H9 (cell line): ENCODE data around the gene RUNX1. TPM values are rescaled to one million over a fixed set of nuclear protein-coding genes. Genes with fewer than 3 reads are reported as not detected.

Experiments used
- DNase-seq: peaks from one replicate; pipeline ENCODE4 v3.0.0-alpha.2; 2017
- H2AFZ ChIP-seq: one replicate; pipeline ENCODE4 v1.6.1; 2013; ENCODE audit warnings: mild to moderate bottlenecking, low read length, control low read depth, moderate library complexity
- H2AK5ac ChIP-seq: 2 replicates; pipeline ENCODE4 v1.6.1; 2013; ENCODE audit warnings: low read length, control low read depth, mixed read lengths; ENCODE audit not compliant: insufficient read length
- H2BK120ac ChIP-seq: one replicate; pipeline ENCODE4 v1.6.1; 2013; ENCODE audit warnings: low read depth, mild to moderate bottlenecking, low read length, control low read depth, inconsistent platforms; ENCODE audit not compliant: poor library complexity, severe bottlenecking
- H2BK12ac ChIP-seq: 2 replicates; pipeline ENCODE4 v1.6.1; 2013; ENCODE audit warnings: low read length, control low read depth, mixed read lengths, low read depth; ENCODE audit not compliant: insufficient read length
- H2BK15ac ChIP-seq: 2 replicates; pipeline ENCODE4 v1.6.1; 2013; ENCODE audit warnings: low read depth, low read length, control low read depth
- H2BK20ac ChIP-seq: one replicate; pipeline ENCODE4 v1.6.1; 2013; ENCODE audit warnings: low read depth, mild to moderate bottlenecking, low read length, control low read depth, inconsistent platforms; ENCODE audit not compliant: poor library complexity, severe bottlenecking
- H2BK5ac ChIP-seq: 2 replicates; pipeline ENCODE4 v1.6.1; 2013; ENCODE audit warnings: low read length, control low read depth, mixed read lengths; ENCODE audit not compliant: insufficient read length
- H3K14ac ChIP-seq: 2 replicates; pipeline ENCODE4 v1.6.1; 2013; ENCODE audit warnings: low read length, control low read depth; ENCODE audit not compliant: insufficient read depth
- H3K18ac ChIP-seq: 2 replicates; pipeline ENCODE4 v1.6.1; 2013; ENCODE audit warnings: low read depth, mild to moderate bottlenecking, mixed read lengths, low read length, control low read depth; ENCODE audit not compliant: insufficient read length
- H3K23ac ChIP-seq: 2 replicates; pipeline ENCODE4 v1.6.1; 2013; ENCODE audit warnings: low read length, control low read depth, mixed read lengths, low read depth; ENCODE audit not compliant: insufficient read length
- H3K23me2 ChIP-seq: 2 replicates; pipeline ENCODE4 v1.6.1; 2013; ENCODE audit warnings: low read depth, mild to moderate bottlenecking, mixed read lengths, low read length, control low read depth; ENCODE audit not compliant: insufficient read length, poor library complexity, severe bottlenecking
- H3K27ac ChIP-seq: 2 replicates; pipeline ENCODE4 v1.5.1; 2013; ENCODE audit warnings: low read length, control low read depth, mixed read lengths, low read depth; ENCODE audit not compliant: insufficient read length
- H3K27me3 ChIP-seq: 2 replicates; pipeline ENCODE4 v1.6.1; 2013; ENCODE audit warnings: low read length, control low read depth, inconsistent platforms; ENCODE audit not compliant: insufficient read depth
- H3K4ac ChIP-seq: 2 replicates; pipeline ENCODE4 v1.6.1; 2013; ENCODE audit warnings: low read depth, mild to moderate bottlenecking, control low read depth, inconsistent platforms, low read length, moderate library complexity
- H3K4me1 ChIP-seq: 2 replicates; pipeline ENCODE4 v1.6.1; 2013; ENCODE audit warnings: low read length, control low read depth, inconsistent platforms; ENCODE audit not compliant: insufficient read depth
- H3K4me2 ChIP-seq: 2 replicates; pipeline ENCODE4 v1.6.1; 2013; ENCODE audit warnings: low read length, control low read depth, mixed read lengths; ENCODE audit not compliant: insufficient read length, insufficient read depth
- H3K56ac ChIP-seq: 2 replicates; pipeline ENCODE4 v1.6.1; 2013; ENCODE audit warnings: low read depth, mild to moderate bottlenecking, mixed read lengths, low read length, control low read depth; ENCODE audit not compliant: insufficient read length
- H3K79me1 ChIP-seq: 2 replicates; pipeline ENCODE4 v1.6.1; 2013; ENCODE audit warnings: low read depth, mild to moderate bottlenecking, moderate library complexity, low read length, control low read depth, inconsistent platforms; ENCODE audit not compliant: insufficient read depth, poor library complexity, severe bottlenecking
- H3K79me2 ChIP-seq: 2 replicates; pipeline ENCODE4 v1.6.1; 2013; ENCODE audit warnings: low read length, control low read depth, inconsistent platforms; ENCODE audit not compliant: insufficient read depth
- H3K9ac ChIP-seq: 2 replicates; pipeline ENCODE4 v1.6.1; 2013; ENCODE audit warnings: low read length, control low read depth, mixed read lengths; ENCODE audit not compliant: insufficient read length; ENCODE audit errors: extremely low read depth
- H3K9me3 ChIP-seq: one replicate; pipeline ENCODE4 v1.6.1; 2013; ENCODE audit warnings: low read depth, low read length, inconsistent platforms; ENCODE audit not compliant: control insufficient read depth
- H3T11ph ChIP-seq: one replicate; pipeline ENCODE4 v1.6.1; 2013; ENCODE audit warnings: mild to moderate bottlenecking, low read length, control low read depth, inconsistent platforms
- H4K20me1 ChIP-seq: one replicate; pipeline ENCODE4 v1.6.1; 2013; ENCODE audit not compliant: control insufficient read depth, insufficient read length, insufficient read depth
- H4K5ac ChIP-seq: 2 replicates; pipeline ENCODE4 v1.6.1; 2013; ENCODE audit warnings: low read depth, mild to moderate bottlenecking, mixed read lengths, low read length, control low read depth; ENCODE audit not compliant: insufficient read length
- H4K8ac ChIP-seq: replicated peaks from 2 replicates; pipeline ENCODE4 v1.6.1; 2013; ENCODE audit warnings: low read length, control low read depth, mixed read lengths, low read depth; ENCODE audit not compliant: insufficient read length
- H4K91ac ChIP-seq: 2 replicates; pipeline ENCODE4 v1.6.1; 2013; ENCODE audit warnings: low read depth, mild to moderate bottlenecking, moderate library complexity, mixed read lengths, low read length, control low read depth; ENCODE audit not compliant: insufficient read length
- H3K27ac Mint-ChIP-seq, 3 experiments: 2 replicates in 2 of 3; 3 replicates in 1 of 3; pipeline ENCODE4 v1.8.0; 2020 to 2021; ENCODE audit warnings: mixed read lengths in 3 of 3, mild to moderate bottlenecking in 1 of 3, moderate library complexity in 1 of 3
- H3K27me3 Mint-ChIP-seq: 2 replicates; pipeline ENCODE4 v1.8.0; 2021; ENCODE audit warnings: low read depth, mild to moderate bottlenecking, moderate library complexity, mixed read lengths
- H3K36me3 Mint-ChIP-seq, 3 experiments: 2 replicates in 2 of 3; 3 replicates in 1 of 3; pipeline ENCODE4 v1.8.0; 2020 to 2021; ENCODE audit warnings: low read depth in 3 of 3, mixed read lengths in 3 of 3; ENCODE audit not compliant: insufficient read depth in 1 of 3
- H3K4me1 Mint-ChIP-seq, 2 experiments: 2 replicates each; pipeline ENCODE4 v1.8.0; 2020; ENCODE audit warnings: mixed read lengths in 2 of 2
- H3K4me3 Mint-ChIP-seq, 2 experiments: 2 replicates in 1 of 2; 3 replicates in 1 of 2; pipeline ENCODE4 v1.8.0; 2020 to 2021; ENCODE audit warnings: mild to moderate bottlenecking in 2 of 2, mixed read lengths in 2 of 2, moderate library complexity in 1 of 2
- H3K9me3 Mint-ChIP-seq, 2 experiments: 2 replicates in 1 of 2; 3 replicates in 1 of 2; pipeline ENCODE4 v1.8.0; 2020; ENCODE audit warnings: mild to moderate bottlenecking in 2 of 2, mixed read lengths in 2 of 2, moderate library complexity in 1 of 2
- WGBS: extraction: QIAGEN DNeasy Blood & Tissue Kit; methylation state at CpG from one replicate; pipeline ENCODE4 v1.1.7; 2013; ENCODE audit warnings: missing lambda C conversion rate, low lambda C conversion rate, mixed read lengths; ENCODE audit not compliant: insufficient read length; ENCODE audit errors: extremely low coverage; 5-methylcytosine and 5-hydroxymethylcytosine counted together
- total RNA-seq: library from RNA; stranded (reverse); gene quantifications from 2 replicates; pipeline ENCODE4 v1.2.1, GENCODE V29; 2021
- TF ChIP-seq, protein P1 (sequence below): fragments of 200-600 bp; sonication (generic); conservative IDR thresholded peaks from 3 replicates; pipeline ENCODE4 v1.8.0; 2021; ENCODE audit warnings: antibody characterized with exemption, mild to moderate bottlenecking

Gene RUNX1
- total RNA-seq, 1 experiment from 2014 or later = 0.72 TPM

DNA sequence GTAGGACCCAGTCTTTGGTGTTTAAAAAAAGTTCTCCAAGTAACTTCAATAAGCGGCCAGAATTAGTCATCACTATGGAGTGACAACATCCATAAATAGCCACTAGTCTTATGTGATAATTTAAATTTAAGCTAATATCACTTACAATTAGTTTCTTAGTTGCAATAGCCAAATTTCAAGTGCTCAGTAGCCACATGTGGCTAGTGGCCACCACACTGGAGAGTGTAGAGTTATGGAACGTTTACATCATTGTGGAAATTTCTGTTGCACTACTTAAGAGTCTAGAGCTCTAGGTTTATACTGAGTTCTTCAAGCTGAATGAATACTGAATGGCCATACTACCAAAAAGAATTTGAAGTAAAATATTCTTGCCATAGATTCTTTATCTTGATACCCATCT, 121.1 kb downstream of the RUNX1 start:
- WGBS = no CpG with 5 or more reads among the region's 2 CpGs
- no peak overlapping the region for H2BK15ac ChIP-seq

More for the DNA sequence above, 121.1 kb downstream of the RUNX1 start:
- no peaks in the 10 kb centered on the region for H3K79me2 ChIP-seq
- no peak overlapping the region for H3K27ac ChIP-seq
- Mint-ChIP-seq H3K27ac (no peak overlapping the region), H3K36me3 (no peaks in the 10 kb centered on the region), H3K4me3 (no peak overlapping the region), H3K27me3 (peaks cover 5% of the 10 kb centered on the region), H3K4me1 (no peaks in the 10 kb centered on the region), H3K9me3 (no peaks in the 10 kb centered on the region)
- no peaks in the 10 kb centered on the region; the same call in 1 of the 2 replicates for H3K4me1 ChIP-seq
- no peaks in the 10 kb centered on the region for H4K20me1 ChIP-seq
- H3K23ac ChIP-seq = no peak overlapping the region
- TF ChIP-seq, protein P1, sequence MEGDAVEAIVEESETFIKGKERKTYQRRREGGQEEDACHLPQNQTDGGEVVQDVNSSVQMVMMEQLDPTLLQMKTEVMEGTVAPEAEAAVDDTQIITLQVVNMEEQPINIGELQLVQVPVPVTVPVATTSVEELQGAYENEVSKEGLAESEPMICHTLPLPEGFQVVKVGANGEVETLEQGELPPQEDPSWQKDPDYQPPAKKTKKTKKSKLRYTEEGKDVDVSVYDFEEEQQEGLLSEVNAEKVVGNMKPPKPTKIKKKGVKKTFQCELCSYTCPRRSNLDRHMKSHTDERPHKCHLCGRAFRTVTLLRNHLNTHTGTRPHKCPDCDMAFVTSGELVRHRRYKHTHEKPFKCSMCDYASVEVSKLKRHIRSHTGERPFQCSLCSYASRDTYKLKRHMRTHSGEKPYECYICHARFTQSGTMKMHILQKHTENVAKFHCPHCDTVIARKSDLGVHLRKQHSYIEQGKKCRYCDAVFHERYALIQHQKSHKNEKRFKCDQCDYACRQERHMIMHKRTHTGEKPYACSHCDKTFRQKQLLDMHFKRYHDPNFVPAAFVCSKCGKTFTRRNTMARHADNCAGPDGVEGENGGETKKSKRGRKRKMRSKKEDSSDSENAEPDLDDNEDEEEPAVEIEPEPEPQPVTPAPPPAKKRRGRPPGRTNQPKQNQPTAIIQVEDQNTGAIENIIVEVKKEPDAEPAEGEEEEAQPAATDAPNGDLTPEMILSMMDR = no peak
- no peak overlapping the region for H4K8ac ChIP-seq
- H2BK20ac ChIP-seq = no peak overlapping the region
- H3K4ac ChIP-seq = no peak overlapping the region
- no peak overlapping the region for H2BK12ac ChIP-seq
- H2AFZ ChIP-seq = no peak overlapping the region
- H3K23me2 ChIP-seq = no peaks in the 10 kb centered on the region
- no peak for DNase-seq
- no peak overlapping the region for H3K14ac ChIP-seq
- no peak overlapping the region for H4K91ac ChIP-seq
- H3K9me3 ChIP-seq = no peaks in the 10 kb centered on the region
- H3K27me3 ChIP-seq = no peaks in the 10 kb centered on the region
- no peak overlapping the region for H4K5ac ChIP-seq
- H2BK5ac ChIP-seq = no peak overlapping the region
- H3K56ac ChIP-seq = no peak overlapping the region
- H3K79me1 ChIP-seq = no peaks in the 10 kb centered on the region
- no peak overlapping the region for H3K9ac ChIP-seq
- H2AK5ac ChIP-seq = no peak overlapping the region
- no peak overlapping the region for H3T11ph ChIP-seq
- H3K18ac ChIP-seq = no peak overlapping the region
- H2BK120ac ChIP-seq = no peak overlapping the region
- H3K4me2 ChIP-seq = no peak overlapping the region
